Right lobe of liver (tissue), 4 donors: ENCODE results near the gene FBXL19.

Experiments used
- CTCF ChIP-seq, 4 donors: fragments of 200-600 bp in 3 of 4; fragments of 450-650 bp in 1 of 4; IDR thresholded peaks; one replicate each; pipeline versions ENCODE4 v1.5.1 to v1.8.0; 2016 to 2022; ENCODE audit warnings: antibody characterized with exemption in 4 of 4, mild to moderate bottlenecking in 2 of 4
- POLR2A ChIP-seq: fragments of 450-650 bp; IDR thresholded peaks from one replicate; pipeline ENCODE4 v1.6.1; 2017; ENCODE audit warnings: antibody characterized with exemption, mild to moderate bottlenecking
- donor health status: DM: no; HTN: no; CAD: no.
- donor health status: DM: no; HTN: no; CAD: no.
- donor health status: DM: no; HTN: yes; CAD: no.

DNA sequence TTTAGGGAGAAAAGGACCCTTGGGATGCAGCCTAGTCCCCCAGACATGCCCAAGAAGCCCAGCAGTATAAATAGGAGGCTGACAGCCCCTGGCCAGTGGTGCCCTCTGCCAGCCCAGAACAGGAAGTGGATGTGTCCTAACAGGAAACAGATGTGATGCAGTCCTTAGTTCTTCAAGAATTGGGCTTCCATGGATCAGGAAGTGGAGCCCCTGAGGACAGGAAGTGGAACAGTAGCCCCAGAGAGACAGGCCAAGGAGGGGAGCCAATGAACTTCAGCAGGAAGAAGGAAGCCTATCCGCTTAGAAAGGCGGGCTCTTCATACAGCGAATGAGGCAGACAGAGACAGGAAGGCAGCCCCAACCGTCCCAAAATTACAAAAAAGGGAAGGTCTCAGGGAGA, 19.8 kb upstream of the FBXL19 start:
- no peak for TF ChIP-seq CTCF (IDR thresholded peaks at IDR 0.05)
- no peak for TF ChIP-seq POLR2A
